Vagina (tissue), 2 donors: ENCODE measurements around the gene TNFRSF8. TPM values are rescaled to one million over a fixed set of nuclear protein-coding genes. Genes with fewer than 3 reads are reported as not detected.

ENCODE experiments used
- DNase-seq, 2 donors: peaks; one replicate each; pipeline ENCODE4 v3.0.0-alpha.2; 2017; ENCODE audit errors: extremely low spot score in 2 of 2
- H3K27ac ChIP-seq: fragments of 200-600 bp; sonication (generic); one replicate; pipeline ENCODE4 v1.5.1; 2019
- H3K27me3 ChIP-seq: fragments of 200-600 bp; sonication (generic); one replicate; pipeline ENCODE4 v1.5.1; 2019
- H3K36me3 ChIP-seq, 2 donors: fragments of 200-600 bp; sonication (generic); one replicate each; pipeline ENCODE4 v1.5.1; 2017 to 2019
- H3K4me1 ChIP-seq: fragments of 200-600 bp; sonication (generic); one replicate; pipeline ENCODE4 v1.5.1; 2019
- H3K4me3 ChIP-seq, 2 donors: fragments of 200-600 bp; sonication (generic); 1 replicate in 1 of 2; 2 replicates in 1 of 2; pipeline ENCODE4 v1.5.1; 2016 to 2019
- H3K9me3 ChIP-seq: fragments of 200-600 bp; sonication (generic); one replicate; pipeline ENCODE4 v1.5.1; 2019
- POLR2A ChIP-seq, 2 donors: fragments of 450-650 bp; IDR thresholded peaks; one replicate each; pipeline ENCODE4 v1.6.1; 2017; ENCODE audit warnings: antibody characterized with exemption in 2 of 2, mild to moderate bottlenecking in 2 of 2, moderate library complexity in 2 of 2
- POLR2AphosphoS5 ChIP-seq, 2 donors: sonication (generic); formaldehyde crosslinking; IDR thresholded peaks; one replicate each; pipeline ENCODE4 v1.9.0; 2017; ENCODE audit warnings: antibody characterized with exemption in 2 of 2, mild to moderate bottlenecking in 2 of 2, low read depth in 1 of 2; ENCODE audit not compliant: insufficient read depth in 1 of 2
- intact Hi-C: fragments of 100-400 bp; cut with DNase I; formaldehyde crosslinking; loops from one replicate; pipeline ENCODE4 v1.15.1; 2023
- total RNA-seq: library from RNA; depleted of rRNA; stranded (reverse); fragments of >200 nt; gene quantifications from one replicate; pipeline ENCODE4 v1.2.3, GENCODE V29; 2016
- TF ChIP-seq, protein P1 (sequence below), 3 experiments: fragments of 450-650 bp in 2 of 3; fragments of 200-600 bp in 1 of 3; sonication (generic) in 1 of 3; IDR thresholded peaks; one replicate each; pipeline ENCODE4 v1.5.1; 2017 to 2019; ENCODE audit warnings: antibody characterized with exemption in 3 of 3, mild to moderate bottlenecking in 2 of 3, moderate library complexity in 2 of 3

Gene TNFRSF8
- total RNA-seq, 1 donor from 2014 or later = 1.2 TPM

DNA sequence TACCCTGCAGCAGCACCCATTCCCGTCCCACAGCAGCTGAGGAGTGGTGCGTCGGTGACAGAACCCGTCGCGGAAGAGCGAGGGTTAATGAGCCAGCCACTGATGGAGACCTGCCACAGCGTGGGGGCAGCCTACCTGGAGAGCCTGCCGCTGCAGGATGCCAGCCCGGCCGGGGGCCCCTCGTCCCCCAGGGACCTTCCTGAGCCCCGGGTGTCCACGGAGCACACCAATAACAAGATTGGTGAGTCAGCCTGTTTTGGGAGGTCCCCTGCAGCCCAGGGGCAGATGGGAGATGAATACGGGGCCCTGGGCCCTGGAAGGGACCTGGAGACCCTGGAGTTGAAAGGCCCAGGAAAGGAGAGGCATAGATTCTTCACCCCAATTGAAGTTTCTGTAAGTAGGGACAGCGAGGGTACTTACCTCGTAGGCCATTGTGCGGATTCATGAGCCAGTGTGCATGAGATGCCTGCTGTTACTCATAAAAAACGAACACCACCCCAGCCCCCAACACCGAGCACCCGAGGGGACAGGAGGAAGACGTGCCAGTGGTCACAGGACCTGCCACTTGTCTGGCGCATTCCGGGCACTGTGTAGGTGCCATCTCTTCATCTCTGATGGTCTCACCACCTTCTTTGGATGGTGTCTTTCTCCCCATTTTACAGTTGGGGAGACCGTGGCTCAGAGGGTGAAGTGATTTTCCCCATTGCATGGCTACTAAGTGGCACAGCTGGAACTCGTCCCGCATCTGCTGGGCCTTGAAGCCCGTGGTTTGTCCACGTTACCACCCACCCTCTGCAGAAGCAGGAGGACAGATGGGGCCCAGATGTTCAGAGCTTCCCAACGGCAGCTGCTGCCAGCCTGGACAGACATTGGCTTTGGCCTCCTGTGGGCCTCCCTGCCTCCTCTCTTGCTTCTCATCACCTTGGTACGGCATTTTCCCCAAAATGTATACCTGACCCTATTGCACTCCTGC lies 75.4 kb downstream of the TNFRSF8 start:
- H3K4me3 ChIP-seq = no peak overlapping the region
- H3K36me3 ChIP-seq = no peaks in the 10 kb centered on the region
- H3K4me1 ChIP-seq = peaks cover 13% of the 10 kb centered on the region
- no peaks in the 10 kb centered on the region for H3K9me3 ChIP-seq
- DNase-seq = no peak
- intact Hi-C loops = no loop called here
- no peak overlapping the region for H3K27ac ChIP-seq
- no peaks in the 10 kb centered on the region for H3K27me3 ChIP-seq
- no peak for TF ChIP-seq POLR2AphosphoS5 (IDR thresholded peaks at IDR 0.05; ENCODE audit: insufficient read depth in 1 of 2, low read depth in 1 of 2)
- no peak for TF ChIP-seq POLR2A (IDR thresholded peaks at IDR 0.05)
- TF ChIP-seq, protein P1, sequence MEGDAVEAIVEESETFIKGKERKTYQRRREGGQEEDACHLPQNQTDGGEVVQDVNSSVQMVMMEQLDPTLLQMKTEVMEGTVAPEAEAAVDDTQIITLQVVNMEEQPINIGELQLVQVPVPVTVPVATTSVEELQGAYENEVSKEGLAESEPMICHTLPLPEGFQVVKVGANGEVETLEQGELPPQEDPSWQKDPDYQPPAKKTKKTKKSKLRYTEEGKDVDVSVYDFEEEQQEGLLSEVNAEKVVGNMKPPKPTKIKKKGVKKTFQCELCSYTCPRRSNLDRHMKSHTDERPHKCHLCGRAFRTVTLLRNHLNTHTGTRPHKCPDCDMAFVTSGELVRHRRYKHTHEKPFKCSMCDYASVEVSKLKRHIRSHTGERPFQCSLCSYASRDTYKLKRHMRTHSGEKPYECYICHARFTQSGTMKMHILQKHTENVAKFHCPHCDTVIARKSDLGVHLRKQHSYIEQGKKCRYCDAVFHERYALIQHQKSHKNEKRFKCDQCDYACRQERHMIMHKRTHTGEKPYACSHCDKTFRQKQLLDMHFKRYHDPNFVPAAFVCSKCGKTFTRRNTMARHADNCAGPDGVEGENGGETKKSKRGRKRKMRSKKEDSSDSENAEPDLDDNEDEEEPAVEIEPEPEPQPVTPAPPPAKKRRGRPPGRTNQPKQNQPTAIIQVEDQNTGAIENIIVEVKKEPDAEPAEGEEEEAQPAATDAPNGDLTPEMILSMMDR (IDR thresholded peaks at IDR 0.05) = no peak

DNA sequence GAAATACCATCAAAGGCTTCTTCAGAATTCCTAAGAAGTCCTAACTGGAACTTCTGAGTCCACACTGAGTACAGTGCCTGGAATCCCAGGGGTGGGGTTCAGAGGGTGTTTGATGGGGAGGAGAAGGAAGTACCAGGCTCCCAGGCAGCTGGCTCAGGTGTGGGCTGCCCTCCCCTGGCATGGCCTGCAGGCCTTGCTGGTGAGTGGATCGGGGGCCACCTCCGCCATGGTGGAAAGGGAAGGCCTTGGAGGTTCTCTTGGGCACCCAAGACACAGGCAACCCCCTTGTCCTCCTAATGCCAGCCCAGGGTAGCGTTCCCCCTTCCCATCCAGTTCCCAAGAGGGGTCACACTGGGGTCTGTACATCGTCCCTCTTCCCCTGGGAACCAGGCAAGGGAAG lies 76.9 kb downstream of the TNFRSF8 start:
- no peak overlapping the region for H3K4me3 ChIP-seq
- H3K27me3 ChIP-seq = no peaks in the 10 kb centered on the region
- H3K9me3 ChIP-seq = no peaks in the 10 kb centered on the region
- no peak for DNase-seq
- peaks cover 21% of the 10 kb centered on the region for H3K4me1 ChIP-seq
- H3K27ac ChIP-seq = no peak overlapping the region
- intact Hi-C loops = no loop called here
- TF ChIP-seq POLR2A (IDR thresholded peaks at IDR 0.05) (no peak), POLR2AphosphoS5 (IDR thresholded peaks at IDR 0.05; ENCODE audit: insufficient read depth in 1 of 2, low read depth in 1 of 2) (no peak)
- TF ChIP-seq, protein P1 (IDR thresholded peaks at IDR 0.05) = no peak
- no peaks in the 10 kb centered on the region for H3K36me3 ChIP-seq

DNA sequence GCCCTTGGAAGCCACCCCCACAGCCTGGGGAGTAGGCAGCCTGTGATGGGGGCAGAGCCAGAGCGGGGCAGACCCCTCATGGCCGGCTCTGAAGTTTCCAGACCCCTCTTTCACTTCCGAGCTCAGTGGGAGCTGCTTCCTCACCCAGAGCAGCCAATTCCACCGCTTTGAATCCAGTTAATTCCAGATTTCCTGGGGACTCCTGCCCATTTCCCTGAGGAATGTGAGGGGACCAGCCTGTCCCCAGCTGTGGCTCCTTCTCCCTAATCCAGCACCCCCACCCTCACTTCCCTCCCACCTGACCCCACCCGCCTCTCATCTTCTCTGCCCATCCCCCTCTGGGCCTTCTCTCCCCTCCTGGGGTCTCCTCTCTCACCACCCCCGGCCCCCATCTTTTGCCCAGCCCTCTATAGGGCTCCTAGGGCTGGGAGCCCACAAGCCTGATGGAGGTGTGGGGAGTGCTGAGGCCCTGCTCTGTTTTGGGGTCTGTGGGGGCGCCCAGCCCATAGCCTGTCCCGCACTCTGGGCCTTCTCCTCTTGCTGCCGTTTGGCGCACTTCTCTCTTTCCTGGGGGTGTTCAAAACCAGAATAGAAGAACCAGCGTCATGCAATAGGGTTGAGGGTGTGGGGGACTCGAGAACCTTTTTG lies 77.5 kb downstream of the TNFRSF8 start:
- H3K36me3 ChIP-seq = no peaks in the 10 kb centered on the region
- H3K27me3 ChIP-seq = no peaks in the 10 kb centered on the region
- H3K9me3 ChIP-seq = no peaks in the 10 kb centered on the region
- no peak overlapping the region for H3K4me3 ChIP-seq
- no peak for DNase-seq
- intact Hi-C loops = no loop called here
- H3K4me1 ChIP-seq = peaks cover 16% of the 10 kb centered on the region
- H3K27ac ChIP-seq = no peak overlapping the region
- TF ChIP-seq POLR2AphosphoS5 (IDR thresholded peaks at IDR 0.05; ENCODE audit: insufficient read depth in 1 of 2, low read depth in 1 of 2) (no peak), POLR2A (IDR thresholded peaks at IDR 0.05) (no peak)
- TF ChIP-seq, protein P1 (IDR thresholded peaks at IDR 0.05) = no peak

DNA sequence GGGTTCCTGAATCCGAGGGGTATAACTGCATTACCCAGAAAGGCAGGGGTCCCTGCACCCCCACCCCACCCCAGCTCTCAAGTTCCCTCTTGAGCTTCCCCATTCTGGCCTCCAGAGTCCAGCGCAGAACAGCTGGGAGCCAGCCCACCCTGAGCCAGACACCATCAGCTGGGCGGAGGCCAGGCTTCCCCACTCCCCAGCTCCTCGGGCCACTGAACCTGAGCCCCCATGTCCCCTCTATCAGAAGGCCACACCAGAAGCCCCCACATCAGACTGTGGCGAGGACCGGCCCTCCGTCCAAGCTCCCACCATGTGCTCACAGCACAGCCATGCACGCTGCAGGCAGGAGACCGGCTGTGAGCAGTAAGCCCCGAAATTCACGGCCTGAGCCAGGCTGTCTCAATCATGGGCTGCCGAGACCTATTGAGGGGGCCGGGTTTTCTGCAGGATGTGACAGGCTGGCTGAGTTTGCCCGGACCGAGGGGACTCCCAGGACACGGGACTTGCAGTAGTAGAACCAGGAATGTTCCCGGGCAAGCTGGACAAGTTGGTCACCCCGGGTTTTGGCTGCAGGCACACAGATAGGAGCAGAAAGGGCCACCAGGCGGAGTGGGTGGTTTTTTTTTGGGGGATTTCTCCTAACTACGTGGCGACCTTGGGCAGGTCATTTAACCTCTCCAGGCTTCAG lies 78.2 kb downstream of the TNFRSF8 start:
- intact Hi-C loops = no loop called here
- Histone ChIP-seq H3K27ac (no peak overlapping the region), H3K36me3 (no peaks in the 10 kb centered on the region), H3K27me3 (no peaks in the 10 kb centered on the region), H3K9me3 (no peaks in the 10 kb centered on the region), H3K4me3 (no peak overlapping the region), H3K4me1 (peaks cover 14% of the 10 kb centered on the region)
- TF ChIP-seq, protein P1 (IDR thresholded peaks at IDR 0.05) = no peak
- TF ChIP-seq POLR2AphosphoS5 (IDR thresholded peaks at IDR 0.05; ENCODE audit: insufficient read depth in 1 of 2, low read depth in 1 of 2) = no peak
- no peak for TF ChIP-seq POLR2A (IDR thresholded peaks at IDR 0.05)
- no peak for DNase-seq
